ENCODE measurements around the gene TEX44.
"Not testable (repeated sequence)": the region's sequence is repeated elsewhere in the genome, so short reads cannot be mapped to it uniquely, and the experiment has no call there.

The TEX44 gene

GRCh38 chr2:231583982-231584381 is 8.7 kb upstream of the TEX44 start:
- Histone ChIP-seq H3K27me3 (ENCODE audit: insufficient read depth, poor library complexity, severe bottlenecking) (no peaks in the 10 kb centered on the region), H3K4me3 (replicated peaks; ENCODE audit: insufficient read depth, low read length) (no peak overlapping the region), H3K27ac (replicated peaks) (no peak overlapping the region)
- TF ChIP-seq GABPA (IDR thresholded peaks at IDR 0.05; ENCODE audit: low read depth) = no peak
- TF ChIP-seq SPI1 (IDR thresholded peaks at IDR 0.05; ENCODE audit: borderline replicate concordance, low read depth) = no peak
- TF ChIP-seq POLR2AphosphoS5 (IDR thresholded peaks at IDR 0.05; ENCODE audit: low read depth) = no peak
- TF ChIP-seq, protein P1, sequence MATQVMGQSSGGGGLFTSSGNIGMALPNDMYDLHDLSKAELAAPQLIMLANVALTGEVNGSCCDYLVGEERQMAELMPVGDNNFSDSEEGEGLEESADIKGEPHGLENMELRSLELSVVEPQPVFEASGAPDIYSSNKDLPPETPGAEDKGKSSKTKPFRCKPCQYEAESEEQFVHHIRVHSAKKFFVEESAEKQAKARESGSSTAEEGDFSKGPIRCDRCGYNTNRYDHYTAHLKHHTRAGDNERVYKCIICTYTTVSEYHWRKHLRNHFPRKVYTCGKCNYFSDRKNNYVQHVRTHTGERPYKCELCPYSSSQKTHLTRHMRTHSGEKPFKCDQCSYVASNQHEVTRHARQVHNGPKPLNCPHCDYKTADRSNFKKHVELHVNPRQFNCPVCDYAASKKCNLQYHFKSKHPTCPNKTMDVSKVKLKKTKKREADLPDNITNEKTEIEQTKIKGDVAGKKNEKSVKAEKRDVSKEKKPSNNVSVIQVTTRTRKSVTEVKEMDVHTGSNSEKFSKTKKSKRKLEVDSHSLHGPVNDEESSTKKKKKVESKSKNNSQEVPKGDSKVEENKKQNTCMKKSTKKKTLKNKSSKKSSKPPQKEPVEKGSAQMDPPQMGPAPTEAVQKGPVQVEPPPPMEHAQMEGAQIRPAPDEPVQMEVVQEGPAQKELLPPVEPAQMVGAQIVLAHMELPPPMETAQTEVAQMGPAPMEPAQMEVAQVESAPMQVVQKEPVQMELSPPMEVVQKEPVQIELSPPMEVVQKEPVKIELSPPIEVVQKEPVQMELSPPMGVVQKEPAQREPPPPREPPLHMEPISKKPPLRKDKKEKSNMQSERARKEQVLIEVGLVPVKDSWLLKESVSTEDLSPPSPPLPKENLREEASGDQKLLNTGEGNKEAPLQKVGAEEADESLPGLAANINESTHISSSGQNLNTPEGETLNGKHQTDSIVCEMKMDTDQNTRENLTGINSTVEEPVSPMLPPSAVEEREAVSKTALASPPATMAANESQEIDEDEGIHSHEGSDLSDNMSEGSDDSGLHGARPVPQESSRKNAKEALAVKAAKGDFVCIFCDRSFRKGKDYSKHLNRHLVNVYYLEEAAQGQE (IDR thresholded peaks at IDR 0.05; ENCODE audit: insufficient replicate concordance, low read depth) = no peak
- no peak for TF ChIP-seq CTCF (IDR thresholded peaks at IDR 0.05; ENCODE audit: insufficient read depth, low read length)
- no peak for DNase-seq (ENCODE audit: low read depth in 1 of 2, low spot score in 1 of 2)

GRCh38 chr2:231587744-231588143 is 4.9 kb upstream of the TEX44 start:
- DNase-seq (ENCODE audit: low read depth in 1 of 2, low spot score in 1 of 2); H3K4me3 ChIP-seq (replicated peaks; ENCODE audit: insufficient read depth, low read length); H3K27ac ChIP-seq (replicated peaks); H3K27me3 ChIP-seq (ENCODE audit: insufficient read depth, poor library complexity, severe bottlenecking): not testable (repeated sequence)

DNA sequence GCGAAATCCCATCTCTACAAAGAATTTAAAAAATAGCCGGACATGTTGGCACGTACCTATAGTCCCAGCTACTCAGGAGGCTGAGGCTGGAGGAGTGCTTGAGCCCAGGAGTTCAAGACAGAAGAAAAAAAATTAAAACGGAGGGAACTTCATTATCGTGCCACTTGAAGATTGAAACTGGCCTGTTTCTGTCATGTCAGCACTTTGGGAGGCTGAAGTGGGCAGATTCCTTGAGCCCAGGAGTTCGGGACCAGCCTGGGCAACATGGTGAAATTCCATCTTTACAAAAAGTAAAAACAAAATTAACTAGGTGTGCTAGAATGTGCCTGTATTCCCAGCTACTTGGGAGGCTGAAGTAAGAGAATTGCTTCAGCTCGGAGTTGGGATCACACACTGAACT is 3.0 kb upstream of the TEX44 start:
- Histone ChIP-seq H3K4me3 (replicated peaks; ENCODE audit: insufficient read depth, low read length) (no peak overlapping the region), H3K27ac (replicated peaks) (no peak overlapping the region), H3K27me3 (ENCODE audit: insufficient read depth, poor library complexity, severe bottlenecking) (no peaks in the 10 kb centered on the region)
- no peak for DNase-seq (ENCODE audit: low read depth in 1 of 2, low spot score in 1 of 2)
- TF ChIP-seq CTCF (IDR thresholded peaks at IDR 0.05; ENCODE audit: insufficient read depth, low read length) = no peak
- TF ChIP-seq, protein P1 (IDR thresholded peaks at IDR 0.05; ENCODE audit: insufficient replicate concordance, low read depth) = no peak
- no peak for TF ChIP-seq POLR2AphosphoS5 (IDR thresholded peaks at IDR 0.05; ENCODE audit: low read depth)
- no peak for TF ChIP-seq SPI1 (IDR thresholded peaks at IDR 0.05; ENCODE audit: borderline replicate concordance, low read depth)
- TF ChIP-seq GABPA (IDR thresholded peaks at IDR 0.05; ENCODE audit: low read depth) = no peak

DNA sequence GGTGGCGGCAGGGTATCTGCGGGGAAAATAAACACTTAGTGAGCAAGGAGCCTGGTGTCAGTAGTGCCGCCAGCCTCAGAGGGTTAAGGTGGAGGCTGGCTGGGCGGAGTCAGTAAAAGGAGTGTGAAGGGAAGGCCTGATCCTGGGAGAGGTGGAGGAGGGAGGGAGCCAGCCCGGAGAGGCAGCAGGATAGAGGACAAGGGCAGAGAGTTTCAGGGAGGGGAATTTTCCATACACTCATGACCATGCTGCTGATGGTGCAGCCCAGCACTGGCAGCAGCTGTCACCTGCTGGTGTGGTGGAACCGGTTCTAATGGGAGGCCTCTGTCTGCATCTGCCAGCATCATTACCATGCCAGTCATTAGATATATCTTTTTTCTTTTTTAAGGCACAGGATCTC is 2.0 kb upstream of the TEX44 start:
- H3K27me3 ChIP-seq (ENCODE audit: insufficient read depth, poor library complexity, severe bottlenecking) = no peaks in the 10 kb centered on the region
- DNase-seq (ENCODE audit: low read depth in 1 of 2, low spot score in 1 of 2) = no peak
- H3K4me3 ChIP-seq (replicated peaks; ENCODE audit: insufficient read depth, low read length) = no peak overlapping the region
- no peak overlapping the region for H3K27ac ChIP-seq (replicated peaks)
- TF ChIP-seq, protein P1 (IDR thresholded peaks at IDR 0.05; ENCODE audit: insufficient replicate concordance, low read depth) = no peak
- TF ChIP-seq POLR2AphosphoS5 (IDR thresholded peaks at IDR 0.05; ENCODE audit: low read depth) = no peak
- TF ChIP-seq GABPA (IDR thresholded peaks at IDR 0.05; ENCODE audit: low read depth) = no peak
- no peak for TF ChIP-seq CTCF (IDR thresholded peaks at IDR 0.05; ENCODE audit: insufficient read depth, low read length)
- TF ChIP-seq SPI1 (IDR thresholded peaks at IDR 0.05; ENCODE audit: borderline replicate concordance, low read depth) = no peak

All from HL-60 (cell line).